ENCODE data around the gene SLIT1. TPM values are rescaled to one million over a fixed set of nuclear protein-coding genes. Genes with fewer than 3 reads are reported as not detected.
A peak's percentile ranks its signal among the peaks of the same experiment; 100 is the strongest.

Gene SLIT1
- total and polyA plus RNA-seq, 2 of the 8 experiments (the other 6 are each of a cell fraction or from before 2014, with no cell fraction given) = 0.70 to 0.88 TPM

- Histone ChIP-seq H3K27me3 (replicated peaks in 1 of 4; ENCODE audit: control insufficient read depth in 3 of 4, extremely low read depth in 1 of 4, insufficient read depth in 3 of 4, low read length in 3 of 4) (no peaks in the 10 kb centered on the region), H3K4me3 (ENCODE audit: extremely low read depth in 1 of 4, insufficient read depth in 2 of 4, low read depth in 3 of 4, low read length in 4 of 4) (no peak overlapping the region), H4K8ac (ENCODE audit: extremely low read depth, insufficient read depth, low read length) (peak overlapping the region; percentile 38; the same call in 1 of the 2 replicates), H3K56ac (replicated peaks; ENCODE audit: insufficient read length, low read depth, low read length) (no peak overlapping the region), H3K4me1 (replicated peaks in 1 of 4; ENCODE audit: control insufficient read depth in 3 of 4, insufficient read depth in 4 of 4, low read length in 3 of 4) (peaks cover 0 to 9% (median 4%) of the 10 kb centered on the region in 4 experiments; a peak in 4 of 7 replicates), H3K79me1 (ENCODE audit: low read depth, low read length) (no peaks in the 10 kb centered on the region; the same call in 1 of the 2 replicates), H2BK15ac (ENCODE audit: low read length) (no peak overlapping the region), H4K20me1 (replicated peaks in 1 of 2; ENCODE audit: control insufficient read depth in 1 of 2, insufficient read depth in 2 of 2, low read length in 2 of 2) (no peaks in the 10 kb centered on the region), H2BK12ac (ENCODE audit: low read depth, low read length) (no peak overlapping the region), H3K4me2 (ENCODE audit: insufficient read depth in 1 of 2, low read depth in 2 of 2, low read length in 2 of 2) (no peak overlapping the region), H3K4ac (replicated peaks; ENCODE audit: insufficient read length, low read depth, low read length) (no peak overlapping the region), H3K23me2 (ENCODE audit: low read depth, low read length) (no peaks in the 10 kb centered on the region), H3K9ac (replicated peaks in 1 of 4; ENCODE audit: extremely low read depth in 1 of 4, low read depth in 3 of 4, low read length in 3 of 4) (no peak overlapping the region), H2BK5ac (ENCODE audit: low read depth, low read length) (no peak overlapping the region), H3K18ac (ENCODE audit: extremely low read depth, low read length) (no peak overlapping the region), H3K23ac (ENCODE audit: insufficient read length) (no peak overlapping the region), H2AK5ac (ENCODE audit: low read depth, low read length) (no peak overlapping the region), H3K36me3 (ENCODE audit: control insufficient read depth in 2 of 4, insufficient read depth in 4 of 4, low read length in 3 of 4) (no peaks in the 10 kb centered on the region), H3K14ac (ENCODE audit: insufficient read length) (no peak overlapping the region), H3K9me3 (ENCODE audit: insufficient read depth in 2 of 2, low read depth in 1 of 2, low read length in 1 of 2) (no peaks in the 10 kb centered on the region), H2AFZ (ENCODE audit: low read length) (no peak overlapping the region), H4K5ac (ENCODE audit: insufficient read length, low read depth, low read length) (no peak overlapping the region), H2BK120ac (replicated peaks; ENCODE audit: low read depth, low read length) (no peak overlapping the region), H3K27ac (ENCODE audit: low read depth, low read length) (no peak overlapping the region), H4K91ac (replicated peaks; ENCODE audit: insufficient read length, low read length) (no peak overlapping the region), H2BK20ac (ENCODE audit: low read length) (no peak overlapping the region), H3K79me2 (ENCODE audit: control insufficient read depth in 1 of 2, insufficient read depth in 2 of 2, low read length in 2 of 2) (no peaks in the 10 kb centered on the region)
- TF ChIP-seq CEBPB (IDR thresholded peaks at IDR 0.05; ENCODE audit: low read depth, low read length) (no peak), E2F6 (IDR thresholded peaks at IDR 0.05) (no peak), SIN3A (conservative IDR thresholded peaks at IDR 0.05 in 1 of 2, IDR thresholded peaks at IDR 0.05 in 1 of 2; ENCODE audit: low read depth in 1 of 2, low read length in 2 of 2) (no peak), RBBP5 (IDR thresholded peaks at IDR 0.05; ENCODE audit: borderline replicate concordance, low read depth, low read length) (no peak), TAF1 (IDR thresholded peaks at IDR 0.05; ENCODE audit: low read depth, low read length) (no peak), KDM1A (IDR thresholded peaks at IDR 0.05; ENCODE audit: borderline replicate concordance, low read length) (no peak), EP300 (IDR thresholded peaks at IDR 0.05; ENCODE audit: borderline replicate concordance in 1 of 2, low read depth in 2 of 2, low read length in 2 of 2) (no peak), CHD2 (IDR thresholded peaks at IDR 0.05; ENCODE audit: low read length) (no peak), MAFK (IDR thresholded peaks at IDR 0.05; ENCODE audit: low read depth, low read length) (no peak)
- TF ChIP-seq, protein P1, sequence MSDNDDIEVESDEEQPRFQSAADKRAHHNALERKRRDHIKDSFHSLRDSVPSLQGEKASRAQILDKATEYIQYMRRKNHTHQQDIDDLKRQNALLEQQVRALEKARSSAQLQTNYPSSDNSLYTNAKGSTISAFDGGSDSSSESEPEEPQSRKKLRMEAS (IDR thresholded peaks at IDR 0.05) = no peak
- CTCF ChIA-PET (ENCODE audit: partially characterized antibody) = interaction anchor here (0.6 to 1.9 kb wide), 8 partner anchors 9 to 1221 kb away, joined by 3 to 12 read pairs (median 3); no protein-coding TSS in a partner anchor
- DNase-seq (ENCODE audit: low read depth in 1 of 2, low spot score in 2 of 2) (no peak), FAIRE-seq (no peak)
- 90% methylated on average over 15 of the region's 15 CpGs; no CpG with 5 or more reads in 1 of the 2 experiments for WGBS, 2 experiments (ENCODE audit: extremely low coverage in 1 of 2, insufficient coverage in 1 of 2, insufficient read length in 1 of 2, insufficient replicate concordance in 2 of 2, low coverage in 1 of 2, low lambda C conversion rate in 2 of 2, missing lambda C conversion rate in 1 of 2)
- POLR2A ChIA-PET (ENCODE audit: partially characterized antibody) = no interaction called here
Measured at GRCh38 chr10:97016728-97017473, 168.9 kb downstream of the SLIT1 start.

Measured in H1 (cell line).